Spleen (tissue), 11 donors: ENCODE data around the gene RABGEF1. TPM values are rescaled to one million over a fixed set of nuclear protein-coding genes. Genes with fewer than 3 reads are reported as not detected.
"Not testable (repeated sequence)": the region's sequence is repeated elsewhere in the genome, so short reads cannot be mapped to it uniquely, and the experiment has no call there.

Source experiments
- DNase-seq: peaks from one replicate; pipeline ENCODE4 v3.0.0-alpha.2; 2020
- H3K27ac ChIP-seq, 8 donors: fragments of 200-600 bp; sonication (generic) in 7 of 8; 1 replicate in 4 of 8; 2 replicates in 4 of 8; pipeline versions ENCODE4 v1.5.0 to v1.8.0; 2016 to 2021; ENCODE audit warnings: inconsistent platforms in 4 of 8, mild to moderate bottlenecking in 4 of 8, moderate library complexity in 1 of 8
- H3K27me3 ChIP-seq, 7 donors: fragments of 200-600 bp; sonication (generic) in 6 of 7; replicated peaks in 1 of 7; 1 replicate in 4 of 7; 2 replicates in 3 of 7; pipeline versions ENCODE4 v1.5.0 to v1.8.0; 2016 to 2021; ENCODE audit warnings: inconsistent platforms in 3 of 7, mild to moderate bottlenecking in 1 of 7
- H3K36me3 ChIP-seq, 6 donors: fragments of 200-600 bp; sonication (generic) in 5 of 6; 1 replicate in 4 of 6; 2 replicates in 2 of 6; pipeline versions ENCODE4 v1.5.0 to v1.8.0; 2016 to 2021; ENCODE audit warnings: inconsistent platforms in 2 of 6
- H3K4me1 ChIP-seq, 6 donors: fragments of 200-600 bp; sonication (generic) in 5 of 6; 1 replicate in 3 of 6; 2 replicates in 3 of 6; pipeline versions ENCODE4 v1.5.0 to v1.8.0; 2016 to 2021; ENCODE audit warnings: inconsistent platforms in 3 of 6
- H3K4me3 ChIP-seq, 8 donors: fragments of 200-600 bp; sonication (generic) in 7 of 8; 1 replicate in 4 of 8; 2 replicates in 4 of 8; pipeline versions ENCODE4 v1.5.0 to v1.8.0; 2016 to 2021; ENCODE audit warnings: inconsistent platforms in 4 of 8, mild to moderate bottlenecking in 4 of 8, moderate library complexity in 2 of 8
- H3K9me3 ChIP-seq, 8 donors: fragments of 200-600 bp; sonication (generic) in 7 of 8; 1 replicate in 4 of 8; 2 replicates in 4 of 8; pipeline versions ENCODE4 v1.5.0 to v1.8.0; 2016 to 2021; ENCODE audit warnings: inconsistent platforms in 4 of 8
- POLR2A ChIP-seq, 3 donors: fragments of 450-650 bp; IDR thresholded peaks; one replicate each; pipeline ENCODE4 v1.5.1; 2017; ENCODE audit warnings: antibody characterized with exemption in 3 of 3, mild to moderate bottlenecking in 1 of 3
- POLR2AphosphoS5 ChIP-seq, 3 donors: sonication (generic); formaldehyde crosslinking; IDR thresholded peaks; one replicate each; pipeline ENCODE4 v1.5.1; 2017; ENCODE audit warnings: antibody characterized with exemption in 3 of 3
- WGBS, 5 donors: extraction: QIAGEN DNeasy Blood & Tissue Kit in 3 of 5; methylation state at CpG; one replicate each; pipeline versions ENCODE4 v1.1.5 to v1.1.7; 2013 to 2018; 5-methylcytosine and 5-hydroxymethylcytosine counted together
- intact Hi-C: fragments of 100-400 bp; cut with DNase I; formaldehyde crosslinking; loops from one replicate; pipeline ENCODE4 v1.15.0; 2023; ENCODE audit warnings: low total_unique reads
- polyA plus RNA-seq, 3 donors: library from polyadenylated mRNA; stranded (reverse); fragments of 200-250 nt; gene quantifications; one replicate each; pipeline ENCODE4 v1.2.1, GENCODE V29; 2013
- total RNA-seq, 7 donors: library from RNA; depleted of rRNA in 3 of 7; stranded (reverse); fragments of >200 nt in 3 of 7; fragmentation: NEBNext Ultra II Directional in 4 of 7; extraction: Animal tissue kit (Norgen Biotek cat#: 25700) in 4 of 7; gene quantifications; one replicate each; pipeline versions ENCODE4 v1.1.0 to v1.2.1, GENCODE V29; 2016 to 2021
- TF ChIP-seq, protein P1 (sequence below), 11 experiments: fragments of 200-600 bp in 7 of 11; fragments of 450-650 bp in 4 of 11; sonication (generic) in 4 of 11; IDR thresholded peaks in 8 of 11; conservative IDR thresholded peaks in 3 of 11; 1 replicate in 7 of 11; 2 replicates in 4 of 11; pipeline versions ENCODE4 v1.4.0 to v1.8.0; 2016 to 2021; ENCODE audit warnings: antibody characterized with exemption in 11 of 11, inconsistent platforms in 4 of 11, mild to moderate bottlenecking in 1 of 11
- donor health status: healthy with polysubstance abuse.
- donor health status: DM: no; HTN: no; CAD: no; lungs with moderate emphysema.
- donor health status: DM: no; HTN: no; CAD: no.
- donor health status: Bipolar disorder and iron deficiency.
- donor health status: healthy.
- donor health status: DM: no; HTN: no; CAD: no.
- donor health status: DM: yes; HTN: yes; CAD: no.

The RABGEF1 gene
- total and polyA plus RNA-seq, 10 donors = 8.3 to 39.6 (median 27.4) TPM

DNA sequence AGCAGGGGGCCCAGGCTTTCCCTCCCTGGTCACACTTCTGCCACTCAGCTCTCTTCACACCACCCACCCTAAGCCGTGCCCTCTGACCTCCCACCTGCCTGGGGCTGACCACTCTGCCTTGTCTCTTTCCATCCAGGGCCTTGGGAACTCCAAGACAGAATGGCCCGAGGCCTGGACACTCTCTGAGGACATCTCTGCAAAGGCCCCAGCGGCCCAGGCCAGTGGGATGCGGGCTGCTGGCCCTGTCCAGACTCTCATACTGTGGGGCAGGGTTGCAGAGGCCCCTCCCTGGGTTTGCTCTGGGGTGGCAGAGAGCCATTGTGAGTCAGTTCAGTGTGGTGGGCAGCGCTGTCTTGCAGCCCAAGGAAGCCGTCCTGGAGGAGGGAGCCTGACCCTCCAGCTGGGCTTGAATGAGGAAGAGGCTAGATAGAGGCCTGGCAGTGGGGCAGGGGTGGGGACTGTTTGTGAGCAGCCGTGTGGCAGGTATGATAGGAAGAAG lies 39.9 kb upstream of the RABGEF1 start:
- peaks cover 0 to under 1% (median 0%) of the 10 kb centered on the region in 6 donors for H3K36me3 ChIP-seq
- peak overlapping the region in 3 of 8 donors; percentile 10 to 42 (median 41) for H3K27ac ChIP-seq
- DNase-seq = no peak
- H3K9me3 ChIP-seq = no peaks in the 10 kb centered on the region
- intact Hi-C loops = no loop called here
- TF ChIP-seq, protein P1, sequence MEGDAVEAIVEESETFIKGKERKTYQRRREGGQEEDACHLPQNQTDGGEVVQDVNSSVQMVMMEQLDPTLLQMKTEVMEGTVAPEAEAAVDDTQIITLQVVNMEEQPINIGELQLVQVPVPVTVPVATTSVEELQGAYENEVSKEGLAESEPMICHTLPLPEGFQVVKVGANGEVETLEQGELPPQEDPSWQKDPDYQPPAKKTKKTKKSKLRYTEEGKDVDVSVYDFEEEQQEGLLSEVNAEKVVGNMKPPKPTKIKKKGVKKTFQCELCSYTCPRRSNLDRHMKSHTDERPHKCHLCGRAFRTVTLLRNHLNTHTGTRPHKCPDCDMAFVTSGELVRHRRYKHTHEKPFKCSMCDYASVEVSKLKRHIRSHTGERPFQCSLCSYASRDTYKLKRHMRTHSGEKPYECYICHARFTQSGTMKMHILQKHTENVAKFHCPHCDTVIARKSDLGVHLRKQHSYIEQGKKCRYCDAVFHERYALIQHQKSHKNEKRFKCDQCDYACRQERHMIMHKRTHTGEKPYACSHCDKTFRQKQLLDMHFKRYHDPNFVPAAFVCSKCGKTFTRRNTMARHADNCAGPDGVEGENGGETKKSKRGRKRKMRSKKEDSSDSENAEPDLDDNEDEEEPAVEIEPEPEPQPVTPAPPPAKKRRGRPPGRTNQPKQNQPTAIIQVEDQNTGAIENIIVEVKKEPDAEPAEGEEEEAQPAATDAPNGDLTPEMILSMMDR (IDR thresholded peaks at IDR 0.05 in 8 of 11, conservative IDR thresholded peaks at IDR 0.05 in 3 of 11) = no peak
- TF ChIP-seq POLR2AphosphoS5 (IDR thresholded peaks at IDR 0.05) (no peak), POLR2A (IDR thresholded peaks at IDR 0.05) (no peak)
- 85 to 93% (median 91%) methylated on average over 6 to 7 of the region's 7 CpGs for WGBS, 5 donors
- no peak overlapping the region for H3K4me3 ChIP-seq
- no peaks in the 10 kb centered on the region for H3K27me3 ChIP-seq
- no peaks in the 10 kb centered on the region for H3K4me1 ChIP-seq

DNA sequence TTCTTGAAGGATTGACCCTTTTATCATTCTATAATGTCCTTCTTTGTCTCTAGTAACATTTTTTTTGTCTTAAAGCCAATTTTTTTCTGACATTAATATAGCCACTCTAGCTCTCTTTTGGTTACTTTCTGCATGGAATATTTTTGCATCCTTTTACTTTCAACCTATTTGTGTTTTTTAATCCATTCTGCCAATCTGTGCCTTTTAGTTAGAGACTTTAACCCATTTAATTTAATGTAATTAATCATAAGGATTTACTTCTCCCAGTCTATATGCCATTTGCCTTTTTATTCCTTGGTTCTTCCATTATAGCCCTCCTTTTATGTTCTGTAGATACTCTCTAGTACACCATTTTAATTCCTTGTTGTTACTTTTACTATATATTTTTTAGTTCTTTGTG lies 32.7 kb upstream of the RABGEF1 start:
- intact Hi-C loops = no loop called here
- H3K27ac ChIP-seq = no peak overlapping the region
- TF ChIP-seq POLR2AphosphoS5 (IDR thresholded peaks at IDR 0.05) (no peak), POLR2A (IDR thresholded peaks at IDR 0.05) (no peak)
- TF ChIP-seq, protein P1 (IDR thresholded peaks at IDR 0.05 in 8 of 11, conservative IDR thresholded peaks at IDR 0.05 in 3 of 11) = no peak
- H3K9me3 ChIP-seq = peaks cover 0 to 15% (median 4%) of the 10 kb centered on the region in 8 donors
- no peak overlapping the region for H3K4me3 ChIP-seq
- H3K36me3 ChIP-seq = peaks cover 0 to 47% (median 11%) of the 10 kb centered on the region in 6 donors
- H3K4me1 ChIP-seq = no peaks in the 10 kb centered on the region
- no peak for DNase-seq
- no peaks in the 10 kb centered on the region for H3K27me3 ChIP-seq

DNA sequence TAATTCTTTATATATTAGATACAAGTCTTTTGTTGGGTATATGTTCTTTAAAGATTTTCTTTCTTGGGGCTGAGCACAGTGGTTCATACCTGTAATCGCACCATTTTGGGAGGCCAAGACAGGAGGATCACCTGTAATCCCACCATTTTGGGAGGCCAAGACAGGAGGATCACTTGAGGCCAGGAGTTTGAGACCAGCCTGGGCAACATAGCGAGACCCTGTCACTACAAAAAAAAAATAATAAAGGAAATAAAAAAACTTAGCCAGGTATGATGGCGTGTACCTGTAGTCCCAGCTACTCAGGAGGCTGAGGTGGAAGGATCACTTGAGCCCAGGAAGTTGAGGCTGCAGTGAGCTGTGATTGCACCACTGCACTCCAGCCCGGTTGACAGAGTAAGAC lies 29.8 kb upstream of the RABGEF1 start:
- Histone ChIP-seq H3K9me3 (peaks cover 0 to 28% (median 19%) of the 10 kb centered on the region in 8 donors), H3K36me3 (peaks cover 0 to 76% (median 19%) of the 10 kb centered on the region in 6 donors)
- H3K27me3 ChIP-seq, H3K4me1 ChIP-seq, H3K27ac ChIP-seq, H3K4me3 ChIP-seq, DNase-seq, intact Hi-C loops: not testable (repeated sequence)
- WGBS, 5 donors = 94 to 99% (median 97%) methylated on average over 4 of the region's 4 CpGs

DNA sequence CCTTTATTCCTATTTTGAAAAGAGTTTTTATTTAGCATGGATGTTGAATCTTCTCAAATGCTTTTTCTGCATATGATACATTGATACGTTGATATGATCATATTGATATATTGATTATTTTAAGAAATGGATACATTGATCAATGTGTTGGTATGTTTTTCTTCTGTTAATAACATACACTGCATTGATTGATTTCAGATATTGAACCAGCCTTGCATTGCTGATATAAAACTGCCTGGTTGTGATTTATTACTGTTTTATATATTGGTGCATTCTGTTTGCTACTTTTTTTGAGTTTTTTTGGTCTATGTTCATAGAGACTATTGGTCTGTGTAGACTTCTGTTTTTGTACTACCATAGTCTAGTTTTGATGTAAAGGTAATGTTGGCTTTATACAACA lies 26.8 kb upstream of the RABGEF1 start:
- intact Hi-C loops = no loop called here
- Histone ChIP-seq H3K36me3 (peaks cover 0 to 88% (median 24%) of the 10 kb centered on the region in 6 donors), H3K9me3 (peaks cover 0 to 18% (median 13%) of the 10 kb centered on the region in 8 donors), H3K27me3 (no peaks in the 10 kb centered on the region), H3K4me1 (no peaks in the 10 kb centered on the region), H3K27ac (no peak overlapping the region), H3K4me3 (no peak overlapping the region)
- no peak for TF ChIP-seq POLR2AphosphoS5 (IDR thresholded peaks at IDR 0.05)
- no peak for TF ChIP-seq POLR2A (IDR thresholded peaks at IDR 0.05)
- TF ChIP-seq, protein P1 (IDR thresholded peaks at IDR 0.05 in 8 of 11, conservative IDR thresholded peaks at IDR 0.05 in 3 of 11) = no peak
- WGBS, 5 donors = 93 to 100% (median 98%) methylated on average over 1 of the region's 1 CpG
- no peak for DNase-seq

DNA sequence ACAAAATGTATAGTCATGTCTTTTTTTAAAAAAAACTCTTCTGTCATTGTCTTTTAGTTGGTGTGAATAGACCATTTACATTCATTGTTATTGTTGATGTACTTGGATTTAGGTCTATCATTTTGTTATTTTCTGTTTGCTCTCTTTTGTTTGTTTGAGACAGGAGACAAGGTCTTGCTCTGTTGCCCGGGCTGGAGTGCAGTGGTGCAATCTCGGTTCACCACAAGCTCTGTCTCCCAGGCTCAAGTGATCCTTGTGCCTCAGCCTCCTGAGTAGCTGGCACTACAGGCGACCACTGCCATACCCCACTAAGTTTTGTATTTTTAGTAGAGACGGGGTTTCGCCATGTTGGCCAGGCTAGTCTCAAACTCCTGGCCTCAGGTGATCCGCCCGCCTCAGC lies 23.9 kb upstream of the RABGEF1 start:
- H3K27me3 ChIP-seq, H3K27ac ChIP-seq, DNase-seq, H3K4me3 ChIP-seq, intact Hi-C loops: not testable (repeated sequence)
- peaks cover 0 to 18% (median 12%) of the 10 kb centered on the region in 8 donors for H3K9me3 ChIP-seq
- H3K36me3 ChIP-seq = peaks cover 0 to 73% (median 24%) of the 10 kb centered on the region in 6 donors
- WGBS, 5 donors = 93 to 98% (median 95%) methylated on average over 7 of the region's 7 CpGs
- peaks cover 0 to 11% (median 3%) of the 10 kb centered on the region in 6 donors for H3K4me1 ChIP-seq
